GM12872 (cell line): ENCODE measurements around the gene GMDS.

ENCODE experiments used
- CTCF ChIP-seq: IDR thresholded peaks from 3 replicates; pipeline ENCODE4 v1.5.1; 2011; ENCODE audit warnings: low read depth, mild to moderate bottlenecking, low read length, moderate library complexity; ENCODE audit not compliant: insufficient read depth

Gene GMDS

DNA sequence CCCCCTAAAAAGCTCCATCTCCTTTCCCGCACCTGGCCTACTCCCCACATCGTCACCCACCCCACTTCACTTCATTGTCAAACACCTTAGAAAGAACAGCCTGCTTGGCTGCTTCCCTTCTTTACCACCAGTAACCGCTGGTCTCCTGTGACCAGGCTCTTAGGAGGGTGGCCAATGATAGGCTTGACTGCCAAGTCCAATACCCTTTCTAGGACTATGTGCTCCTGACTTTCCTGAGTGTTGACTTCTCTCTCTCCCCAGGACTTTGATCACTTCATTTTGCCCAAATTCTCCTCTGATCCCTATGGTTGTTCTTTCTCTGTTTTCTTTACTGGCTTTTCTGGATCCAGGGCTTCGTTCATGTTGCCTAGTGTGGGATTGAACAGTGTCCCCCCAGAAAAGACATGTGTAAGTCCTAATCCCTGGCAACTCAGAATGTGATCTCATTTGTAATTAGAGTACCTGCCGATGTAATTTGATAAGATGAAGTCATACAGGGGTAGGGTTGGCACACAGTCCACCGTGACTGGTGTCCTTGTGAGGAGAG, 254.0 kb downstream of the GMDS start:
- TF ChIP-seq CTCF = no peak

- no peak for TF ChIP-seq CTCF
These were observed 256.6 kb downstream of the GMDS start for GRCh38 chr6:1988843-1989242.

DNA sequence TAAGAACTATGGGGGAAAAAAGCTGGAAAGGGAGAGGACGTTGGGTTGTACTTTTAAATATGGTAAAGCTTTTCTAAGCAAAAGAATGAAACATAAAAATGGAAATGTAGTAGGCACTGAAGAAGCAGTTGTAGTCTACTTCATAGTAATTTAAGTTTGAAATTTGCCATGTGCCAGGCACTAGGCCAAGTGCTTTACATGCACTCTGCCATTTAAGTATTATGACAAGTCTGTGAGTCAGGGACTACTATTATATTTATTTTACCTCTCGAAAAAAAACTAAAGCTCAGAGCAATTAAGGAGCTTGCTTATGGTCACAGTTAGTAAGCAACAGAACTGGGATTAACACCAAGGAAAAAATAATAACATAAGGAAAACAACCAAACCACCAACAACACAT, 257.8 kb downstream of the GMDS start:
- no peak for TF ChIP-seq CTCF

DNA sequence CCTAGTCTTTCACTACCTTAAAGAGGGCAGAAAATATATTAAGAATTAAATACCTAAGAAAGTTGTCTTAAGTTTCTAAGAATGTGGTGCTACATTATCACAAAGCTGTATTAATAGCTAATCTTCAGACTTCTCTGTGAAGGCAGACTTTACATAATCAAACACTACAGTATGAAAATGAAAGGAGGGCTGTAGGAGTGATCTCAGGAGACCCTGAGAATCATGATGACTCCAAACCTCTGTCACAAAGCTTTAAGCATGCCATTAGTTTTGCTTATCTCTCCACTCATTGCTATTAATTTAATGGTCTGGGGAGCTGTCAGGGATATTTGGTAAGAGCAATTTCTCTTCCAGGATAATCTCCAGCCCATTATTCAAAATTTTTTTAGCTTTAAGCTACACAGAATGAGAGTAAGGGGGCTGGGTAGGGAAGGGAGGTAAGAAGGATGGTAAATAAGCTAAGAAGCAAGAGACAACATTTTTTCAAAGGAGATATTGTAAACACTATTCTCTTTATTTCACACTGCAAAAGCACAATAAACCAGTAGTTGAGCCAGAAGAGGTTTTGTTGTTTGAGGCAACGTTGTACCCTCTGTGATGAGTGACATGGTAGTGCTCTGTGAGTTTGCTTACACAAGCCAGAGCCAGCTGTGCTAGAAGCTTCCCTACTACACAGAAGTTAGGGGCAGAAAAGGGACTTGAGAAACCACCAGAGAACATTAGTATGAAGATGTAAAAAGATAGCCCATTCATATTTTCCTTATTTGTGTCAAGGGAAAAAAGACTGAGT, 258.8 kb downstream of the GMDS start:
- TF ChIP-seq CTCF = no peak

GRCh38 chr6:1984346-1984994, 260.9 kb downstream of the GMDS start:
- TF ChIP-seq CTCF = no peak

DNA sequence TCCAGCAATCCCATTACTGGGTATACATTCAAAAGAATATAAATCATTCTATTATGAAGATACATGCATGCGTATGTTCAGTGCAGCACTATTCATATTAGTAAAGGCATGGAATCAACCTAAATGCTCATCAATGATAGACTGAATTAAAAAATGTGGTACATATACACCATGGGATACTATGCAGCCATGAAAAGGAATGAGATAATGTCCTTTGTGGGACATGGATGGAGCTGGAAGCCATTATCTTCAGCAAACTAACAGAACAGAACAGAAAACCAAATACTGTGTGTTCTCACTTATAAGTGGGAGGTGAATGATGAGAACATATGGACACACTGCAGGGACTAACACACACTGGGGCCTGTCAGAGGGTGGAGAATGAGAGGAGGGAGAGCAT, 261.6 kb downstream of the GMDS start:
- no peak for TF ChIP-seq CTCF

GRCh38 chr6:1972962-1973361, 272.4 kb downstream of the GMDS start:
- TF ChIP-seq CTCF = no peak
